Stimulated activated CD4-positive, alpha-beta T cell treated with anti-CD3 and anti-CD28 coated beads, Interleukin-1b, Interleukin-23, amount 100 ng/mL, for 24 hours (primary cell): ENCODE measurements around the gene ING5.

ENCODE experiments used
- DNase-seq, 4 experiments: peaks; one replicate each; pipeline ENCODE4 v3.0.0-alpha.2; 2020; ENCODE audit warnings: low read depth in 4 of 4, low spot score in 1 of 4

ING5 gene

DNA sequence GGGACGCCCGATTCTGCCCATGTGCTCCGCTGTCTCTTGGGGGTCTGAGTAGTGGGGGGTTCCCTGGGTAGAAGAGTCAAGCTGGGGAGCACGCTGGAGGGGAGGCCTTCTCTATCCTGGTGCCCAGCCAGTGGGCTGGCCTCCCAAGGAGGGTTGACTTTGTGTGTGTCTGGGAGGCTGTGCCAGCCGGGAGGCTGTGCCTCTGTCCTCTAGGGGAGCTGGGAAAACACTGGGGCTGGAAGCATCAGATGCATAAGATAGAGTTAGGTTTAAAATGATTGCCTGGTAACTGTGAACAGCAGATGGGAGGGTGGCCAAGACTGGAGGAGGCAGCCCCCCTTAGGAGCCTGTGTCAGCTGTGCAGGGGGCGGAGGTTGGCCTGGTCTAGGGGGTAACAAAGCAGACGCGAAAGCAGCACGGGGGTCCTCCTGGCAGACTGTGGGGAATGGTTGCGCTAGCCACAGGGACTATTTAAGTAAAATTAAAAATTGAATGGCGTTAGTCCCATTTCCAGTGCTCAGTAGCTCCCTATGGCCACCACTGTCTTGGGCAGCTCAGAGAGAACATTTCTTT lies 1.3 kb downstream of the ING5 start:
- no peak for DNase-seq

DNA sequence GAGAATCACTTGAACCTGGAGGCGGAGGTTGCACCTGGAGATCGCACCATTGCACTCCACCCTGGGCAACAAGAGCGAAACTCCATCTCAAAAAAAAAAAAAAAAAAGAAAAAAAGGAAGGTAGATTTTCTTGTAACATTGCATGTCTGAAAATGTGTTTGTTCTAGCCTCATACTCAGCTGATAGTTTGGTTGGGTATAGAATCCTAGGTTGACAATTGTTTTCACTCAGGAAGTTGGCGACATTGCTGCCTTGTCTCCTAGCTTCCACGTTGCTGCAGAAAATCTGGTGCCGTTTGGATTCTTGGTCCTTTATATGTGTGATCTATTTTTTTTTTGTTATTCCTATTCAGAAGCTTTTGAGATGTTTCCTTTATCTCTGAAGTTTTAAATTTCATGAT lies 4.7 kb downstream of the ING5 start:
- no peak for DNase-seq

DNA sequence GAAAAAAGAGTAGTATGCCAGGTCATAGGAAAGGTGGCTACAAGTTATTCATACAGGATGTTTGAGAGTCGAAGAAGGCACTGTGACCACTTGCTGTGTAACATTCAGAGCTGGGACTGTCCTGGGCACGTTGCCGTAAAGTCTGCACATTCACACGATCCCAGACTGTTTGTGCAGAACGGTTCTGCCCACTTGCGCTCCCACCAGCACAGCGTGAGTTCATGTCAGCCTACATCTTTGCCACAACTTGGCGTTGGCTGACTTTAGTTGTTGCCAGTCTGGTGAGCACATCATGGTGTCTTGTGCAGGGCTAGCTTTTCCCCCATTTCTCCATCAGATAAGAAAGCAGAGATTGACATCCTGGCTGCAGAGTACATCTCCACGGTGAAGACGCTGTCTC lies 7.0 kb downstream of the ING5 start:
- DNase-seq: no peak

DNA sequence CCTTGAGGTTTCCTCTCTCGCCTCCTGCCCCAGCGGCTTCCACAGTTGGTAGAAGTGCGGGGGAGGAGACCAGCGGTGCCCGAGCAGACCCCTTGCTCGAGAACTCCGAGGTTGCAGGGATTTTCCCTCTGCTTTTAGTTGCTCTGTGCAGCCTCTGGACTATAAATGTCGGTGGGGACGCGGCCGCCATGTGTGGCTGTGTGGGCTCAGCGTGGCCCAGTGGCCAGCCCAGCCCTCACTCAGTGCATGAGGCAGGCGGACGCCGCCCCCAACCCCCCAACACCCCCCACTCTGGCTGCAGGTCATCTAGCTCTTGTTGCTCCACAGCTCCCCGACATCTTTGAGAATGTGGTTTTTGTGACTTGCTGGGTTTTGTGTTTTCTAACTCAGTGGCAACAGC lies 17.3 kb downstream of the ING5 start:
- no peak for DNase-seq

DNA sequence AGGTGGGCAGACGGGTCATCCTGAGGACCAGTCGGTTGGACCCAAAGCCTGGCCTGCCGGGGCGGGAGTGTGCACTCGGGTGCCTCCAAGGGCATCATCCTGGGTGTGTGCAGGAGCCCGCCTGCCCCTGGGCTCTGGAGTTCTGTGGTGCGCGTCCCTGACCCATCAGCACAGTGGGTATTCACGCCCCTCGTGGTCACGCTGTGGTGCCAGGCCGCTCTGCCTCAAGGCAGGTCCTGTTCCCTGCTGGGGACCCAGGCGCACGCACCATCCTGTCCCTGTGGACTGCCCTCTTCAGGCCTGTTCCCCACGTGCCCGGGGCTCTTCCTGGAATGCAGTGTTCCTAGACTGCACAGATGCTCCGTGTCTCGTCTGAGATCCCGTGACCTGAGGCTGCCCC lies 18.3 kb downstream of the ING5 start:
- DNase-seq: no peak

DNA sequence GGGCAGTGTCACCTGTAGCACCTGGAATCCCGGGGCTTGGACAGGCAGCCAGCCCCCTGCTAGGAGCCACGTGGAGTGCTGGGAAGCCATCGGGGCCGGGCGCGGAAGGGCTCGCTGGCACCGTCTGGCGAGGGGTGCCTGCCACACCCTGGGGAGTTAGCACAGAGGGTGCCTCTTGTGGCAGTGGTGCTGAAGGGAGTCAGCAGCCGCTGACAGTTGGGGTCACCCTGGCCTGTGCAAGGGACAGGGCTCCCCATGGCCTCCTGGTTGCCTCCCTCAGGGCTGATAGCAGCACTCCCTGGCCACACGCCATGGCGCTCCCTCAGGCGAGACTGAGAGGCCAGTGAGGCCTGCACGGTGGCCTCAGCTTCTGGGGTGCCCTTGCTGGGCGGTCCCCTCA lies 18.7 kb downstream of the ING5 start:
- no peak for DNase-seq

DNA sequence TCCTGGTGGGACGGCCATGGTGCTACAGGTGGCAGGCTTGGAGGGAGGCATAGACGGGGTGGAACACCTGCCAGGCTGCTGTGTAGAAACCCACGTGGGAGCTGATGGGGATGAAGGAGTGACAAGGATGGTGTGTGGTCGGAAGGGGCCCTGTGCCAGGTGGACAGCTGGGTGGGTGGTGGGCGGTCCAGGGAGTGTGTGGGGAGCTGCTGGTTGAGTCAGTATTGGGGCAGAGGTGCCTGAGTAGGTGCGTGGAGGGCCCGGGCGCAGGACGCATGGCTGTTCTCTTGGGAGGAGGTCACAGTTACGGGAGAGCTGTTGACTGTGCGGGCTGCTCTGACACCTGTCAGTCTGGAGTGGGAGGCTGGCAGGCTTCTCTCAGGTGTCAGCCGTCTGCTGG lies 20.0 kb downstream of the ING5 start:
- DNase-seq: no peak

DNA sequence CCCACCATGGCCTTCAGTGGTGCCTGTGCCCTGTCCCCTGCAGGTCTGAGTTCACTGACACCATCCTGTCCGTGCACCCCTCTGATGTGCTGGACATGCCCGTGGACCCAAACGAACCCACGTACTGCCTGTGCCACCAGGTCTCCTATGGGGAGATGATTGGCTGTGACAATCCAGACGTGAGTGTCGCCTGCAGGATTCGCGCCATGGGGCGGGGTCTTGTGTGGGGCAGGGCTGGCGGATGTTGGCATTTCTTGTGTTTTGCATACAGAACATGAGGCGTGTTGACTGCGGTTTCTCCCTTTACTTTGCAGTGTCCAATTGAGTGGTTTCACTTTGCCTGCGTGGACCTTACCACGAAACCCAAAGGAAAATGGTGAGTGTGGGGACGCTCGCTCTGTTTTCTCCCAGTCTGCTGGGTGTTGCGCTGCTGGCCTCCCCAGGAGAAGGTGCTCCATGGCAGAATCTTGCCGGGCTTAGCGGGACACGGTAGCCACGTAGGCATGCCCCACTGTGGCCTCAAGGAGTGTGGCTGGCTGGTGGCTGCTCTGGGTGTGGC lies 21.1 kb downstream of the ING5 start:
- no peak for DNase-seq

DNA sequence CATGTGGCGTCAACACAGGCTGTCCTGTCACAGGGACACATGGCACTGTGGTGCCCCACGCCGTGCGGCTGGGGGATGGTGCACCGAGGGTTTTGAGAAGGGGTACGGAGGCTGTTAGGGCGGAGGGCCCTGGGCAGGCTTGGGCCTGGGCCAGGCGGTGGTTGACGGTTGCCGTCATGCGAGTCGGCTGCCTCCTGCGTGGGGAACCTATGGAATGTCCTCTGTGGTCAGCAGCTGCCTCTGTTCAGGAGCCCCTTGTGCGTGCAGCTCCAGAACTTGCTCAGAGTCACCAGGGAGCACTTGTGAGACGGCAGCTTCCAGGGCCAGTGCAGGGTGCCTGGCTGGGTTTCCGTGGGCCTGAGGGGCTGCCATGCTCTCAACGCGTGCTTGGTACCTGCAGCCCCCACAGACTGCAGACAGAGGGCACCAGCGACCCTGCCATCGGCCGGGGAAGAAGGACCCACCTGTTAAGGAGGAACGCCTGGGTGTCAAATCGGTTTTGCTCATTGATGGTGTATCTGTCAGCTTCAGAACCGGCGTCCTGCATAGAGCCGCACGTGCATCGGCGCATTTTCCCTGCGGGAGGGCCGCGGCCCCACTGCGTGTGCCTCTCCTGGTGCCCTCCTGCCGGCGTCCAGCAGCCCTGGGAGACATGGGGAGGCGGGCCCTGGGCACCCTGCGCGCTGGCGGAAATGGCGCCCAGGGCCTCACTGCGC lies 22.6 kb downstream of the ING5 start:
- no peak for DNase-seq

DNA sequence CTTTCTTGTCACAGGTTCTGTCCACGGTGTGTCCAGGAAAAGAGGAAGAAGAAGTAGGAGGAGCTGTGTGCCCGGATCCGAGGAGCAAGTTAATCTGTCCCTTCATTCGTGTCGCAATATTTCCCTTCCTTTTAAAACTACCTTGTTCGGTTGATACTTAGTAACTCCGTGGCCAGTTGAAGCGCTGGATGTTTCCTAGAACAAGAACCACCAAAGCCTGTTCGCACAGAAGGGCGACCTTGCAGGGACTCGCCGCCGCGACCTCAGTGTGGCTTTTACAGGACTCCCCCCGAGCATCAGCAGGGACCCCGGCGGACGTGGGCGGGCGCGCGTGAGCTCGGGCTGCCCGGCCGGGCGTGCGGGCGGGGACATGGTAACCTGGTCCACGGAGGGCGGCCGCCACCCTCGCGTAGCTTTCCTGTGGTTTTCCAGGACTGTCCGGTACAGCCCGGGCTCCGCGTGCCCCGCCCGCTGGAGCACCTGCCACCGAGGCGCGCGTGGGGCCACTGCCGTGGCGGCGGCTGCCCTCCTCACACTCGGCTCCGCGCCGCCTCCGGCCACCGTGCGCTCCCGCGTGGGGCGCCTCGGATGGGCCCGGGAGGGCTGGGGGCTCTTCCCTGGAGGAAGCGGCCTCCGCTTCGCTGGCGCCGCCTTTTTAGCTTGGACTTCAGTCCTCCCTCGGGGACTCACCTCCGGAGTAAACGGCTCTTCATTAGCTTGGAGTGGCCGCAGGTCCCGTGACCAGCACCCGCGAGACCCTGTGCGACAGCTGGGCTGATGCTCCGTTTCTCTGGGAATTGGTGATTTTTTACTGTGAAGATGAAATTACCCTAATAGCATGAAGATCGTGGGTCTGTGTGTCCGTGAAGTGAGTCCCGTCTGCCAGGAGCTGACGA lies 23.4 kb downstream of the ING5 start:
- no peak for DNase-seq

DNA sequence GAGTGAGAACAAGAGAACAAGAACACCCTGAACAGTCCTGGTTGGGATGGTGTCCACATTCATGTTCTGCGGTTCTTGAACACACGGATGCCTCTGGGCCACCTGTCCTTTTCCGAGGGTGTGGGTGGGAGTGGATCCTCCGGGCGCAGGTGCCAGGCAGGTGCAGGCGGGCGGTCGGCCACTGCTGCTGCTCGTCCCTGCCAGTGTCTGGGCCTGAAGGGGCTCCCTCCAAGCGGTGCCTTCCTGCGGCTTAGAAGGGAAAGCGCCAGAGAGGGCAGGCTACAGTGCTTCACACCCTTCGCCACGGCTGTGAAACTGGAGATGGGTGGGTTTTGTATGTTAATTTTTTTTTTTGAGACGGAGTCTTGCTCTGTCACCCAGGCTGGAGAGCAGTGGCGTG lies 24.6 kb downstream of the ING5 start:
- no peak for DNase-seq

DNA sequence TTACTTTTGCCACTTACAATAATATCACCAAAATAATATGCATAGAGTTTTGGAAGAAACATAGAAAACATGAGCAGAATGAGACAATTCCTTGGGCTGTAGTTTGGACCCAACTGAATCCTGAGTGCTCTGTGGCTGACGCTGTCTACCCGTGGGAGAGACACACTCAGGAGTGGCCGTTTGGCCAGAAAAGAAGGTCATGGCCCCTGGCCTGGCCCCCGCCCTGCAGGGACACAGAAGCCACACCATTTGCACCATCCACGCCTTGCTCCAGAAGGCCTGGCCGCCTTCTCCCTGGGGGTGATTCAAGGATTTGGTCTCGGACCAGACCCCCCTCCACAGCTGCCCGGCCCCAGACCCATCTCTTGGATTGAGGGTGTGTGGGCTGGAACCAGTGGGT lies 26.2 kb downstream of the ING5 start:
- DNase-seq: no peak

DNA sequence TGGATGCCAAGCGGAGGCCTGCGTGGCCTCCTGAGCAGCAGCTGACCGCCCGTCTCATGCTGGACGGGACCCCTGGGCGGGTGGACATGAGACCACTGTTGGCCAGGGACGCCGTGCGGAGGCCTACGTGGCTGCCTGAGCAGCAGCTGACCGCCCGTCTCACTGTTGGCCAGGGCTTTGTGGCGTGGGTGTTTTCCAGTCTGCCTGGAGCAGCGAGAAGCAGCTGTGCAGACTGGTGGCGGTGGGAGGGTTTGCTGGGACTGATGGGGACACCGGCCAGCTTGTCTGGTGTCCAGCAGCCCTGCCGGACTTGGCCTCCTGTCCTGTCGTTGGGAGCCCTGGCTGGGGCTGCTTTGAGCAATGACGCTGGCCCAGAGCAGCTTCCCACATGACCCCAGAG lies 26.8 kb downstream of the ING5 start:
- DNase-seq: no peak

DNA sequence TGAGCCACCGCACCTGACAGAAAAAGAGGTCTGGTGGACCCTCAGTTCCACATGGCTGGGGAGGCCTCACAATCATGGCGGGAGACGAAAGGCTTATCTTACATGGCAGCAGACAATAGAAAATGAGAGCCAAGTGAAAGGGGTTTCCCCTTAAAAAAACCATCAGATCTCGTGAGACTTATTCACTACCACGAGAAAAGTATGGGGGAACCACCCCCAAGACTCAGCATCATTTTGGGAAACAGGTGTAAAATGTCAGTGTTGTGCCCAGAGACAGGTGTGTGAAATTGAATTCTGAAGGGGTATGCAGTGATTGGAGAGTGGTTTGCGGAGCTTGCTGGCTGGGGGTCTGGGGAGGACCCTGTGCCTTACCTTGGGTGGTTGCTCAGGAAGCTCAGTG lies 28.0 kb downstream of the ING5 start:
- no peak for DNase-seq

DNA sequence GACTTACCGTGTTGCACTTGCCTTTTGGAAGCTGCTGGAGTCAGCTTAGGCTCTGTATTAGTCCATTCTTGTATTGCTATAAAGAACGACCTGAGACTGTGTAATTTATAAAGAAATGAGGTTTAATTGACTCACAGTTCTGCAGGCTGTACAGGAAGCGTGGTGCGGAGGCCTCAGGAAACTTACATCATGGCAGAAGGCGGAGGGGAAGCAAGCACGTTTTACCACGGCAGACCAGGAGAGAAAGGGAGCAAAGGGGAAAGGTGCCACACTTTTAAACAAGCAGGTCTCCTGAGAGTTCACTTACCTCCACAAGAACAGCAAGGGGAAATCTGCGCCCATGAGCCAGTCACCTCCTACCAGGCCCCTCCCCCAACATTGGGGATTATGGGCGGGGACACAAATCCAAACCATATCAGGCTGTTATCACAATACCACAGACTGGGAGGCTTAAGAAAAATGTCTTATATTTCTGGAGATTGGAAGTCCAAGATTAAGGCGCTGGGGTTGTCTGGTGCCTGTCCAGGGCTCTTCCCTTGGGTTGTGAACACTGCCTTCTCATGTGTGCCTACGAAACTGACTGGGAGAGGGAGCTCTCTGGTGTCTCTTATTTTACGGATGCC lies 28.9 kb downstream of the ING5 start:
- DNase-seq: no peak

DNA sequence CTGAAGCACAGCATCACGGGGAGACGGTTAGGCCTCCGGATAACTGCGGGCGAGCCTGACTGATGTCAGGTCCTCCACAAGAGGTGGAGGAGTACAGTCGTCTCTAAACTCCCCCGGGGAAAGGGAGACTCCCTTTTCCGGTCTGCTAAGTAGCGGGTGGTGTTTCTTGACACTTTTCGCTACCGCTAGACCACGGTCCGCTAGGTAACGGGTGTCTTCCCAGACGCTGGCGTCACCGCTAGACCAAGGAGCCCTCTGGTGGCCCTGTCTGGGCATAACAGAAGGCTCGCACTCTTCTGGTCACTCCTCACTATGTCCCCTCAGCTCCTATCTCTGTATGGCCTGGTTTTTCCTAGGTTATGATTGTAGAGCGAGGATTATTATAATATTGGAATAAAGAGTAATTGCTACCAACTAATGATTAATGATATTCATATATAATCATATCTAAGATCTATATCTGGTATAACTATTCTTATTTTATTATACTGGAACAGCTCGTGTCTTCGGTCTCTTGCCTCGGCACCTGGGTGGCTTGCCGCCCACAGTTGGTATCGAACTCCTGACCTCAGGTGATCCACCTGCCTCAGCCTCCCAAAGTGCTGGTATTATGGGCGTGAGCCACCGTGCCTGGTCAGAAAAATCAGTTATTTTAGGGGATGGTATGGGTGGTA lies 30.8 kb downstream of the ING5 start:
- peak in 2 of 4 experiments; percentile 40 to 61 for DNase-seq

DNA sequence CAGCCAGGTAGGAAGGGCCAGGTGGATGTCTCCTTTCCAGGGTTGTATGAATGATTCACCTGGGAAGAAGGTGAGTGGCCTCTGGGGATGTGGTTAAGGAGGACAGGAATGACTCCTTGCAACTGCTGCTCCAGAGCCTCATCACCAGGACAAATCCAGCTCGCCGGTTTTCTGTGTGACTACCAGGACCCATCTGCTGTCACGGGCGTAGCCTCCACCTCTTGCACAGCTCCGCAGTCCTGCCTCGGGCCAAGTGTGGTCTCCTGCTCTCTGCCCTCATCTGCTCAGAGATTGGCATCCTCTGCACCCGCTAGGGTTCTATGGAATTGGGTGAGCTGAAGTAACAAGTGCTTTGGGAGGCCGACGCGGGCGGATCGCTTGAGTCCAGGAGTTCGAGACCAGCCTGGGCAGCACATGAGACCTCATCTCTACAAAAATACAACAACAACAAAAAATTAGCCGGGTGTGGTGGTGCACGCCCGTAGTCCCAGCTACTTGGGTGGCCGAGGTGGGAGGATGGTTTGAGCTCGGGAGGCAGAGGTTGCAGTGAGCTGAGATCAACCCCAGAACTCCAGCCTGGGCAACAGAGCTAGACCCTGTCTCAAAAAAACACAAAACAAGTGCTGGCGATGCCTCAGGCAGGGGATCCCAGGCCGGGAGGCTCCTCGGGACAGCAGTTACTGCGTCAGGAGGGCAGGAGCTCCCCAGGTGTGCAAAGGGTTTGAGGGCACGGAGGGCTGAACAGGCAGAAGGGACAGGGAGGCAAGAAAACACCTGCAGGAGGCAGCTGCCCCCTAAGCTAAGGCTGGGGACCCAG lies 31.8 kb downstream of the ING5 start:
- no peak for DNase-seq

DNA sequence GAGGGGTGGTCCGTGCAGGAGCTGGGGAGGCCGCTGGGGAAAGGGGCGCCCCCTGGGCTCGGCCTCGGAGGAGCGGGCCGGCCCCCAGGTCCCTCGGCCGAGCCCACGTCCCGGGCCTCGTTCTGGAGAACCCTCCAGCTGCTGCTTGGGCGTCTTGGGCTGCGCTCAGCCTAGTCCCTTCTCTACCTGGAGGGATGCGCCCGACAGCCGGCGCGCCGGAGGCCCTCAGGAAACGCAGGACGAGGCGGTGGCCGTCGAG lies 32.3 kb downstream of the ING5 start:
- DNase-seq: no peak

DNA sequence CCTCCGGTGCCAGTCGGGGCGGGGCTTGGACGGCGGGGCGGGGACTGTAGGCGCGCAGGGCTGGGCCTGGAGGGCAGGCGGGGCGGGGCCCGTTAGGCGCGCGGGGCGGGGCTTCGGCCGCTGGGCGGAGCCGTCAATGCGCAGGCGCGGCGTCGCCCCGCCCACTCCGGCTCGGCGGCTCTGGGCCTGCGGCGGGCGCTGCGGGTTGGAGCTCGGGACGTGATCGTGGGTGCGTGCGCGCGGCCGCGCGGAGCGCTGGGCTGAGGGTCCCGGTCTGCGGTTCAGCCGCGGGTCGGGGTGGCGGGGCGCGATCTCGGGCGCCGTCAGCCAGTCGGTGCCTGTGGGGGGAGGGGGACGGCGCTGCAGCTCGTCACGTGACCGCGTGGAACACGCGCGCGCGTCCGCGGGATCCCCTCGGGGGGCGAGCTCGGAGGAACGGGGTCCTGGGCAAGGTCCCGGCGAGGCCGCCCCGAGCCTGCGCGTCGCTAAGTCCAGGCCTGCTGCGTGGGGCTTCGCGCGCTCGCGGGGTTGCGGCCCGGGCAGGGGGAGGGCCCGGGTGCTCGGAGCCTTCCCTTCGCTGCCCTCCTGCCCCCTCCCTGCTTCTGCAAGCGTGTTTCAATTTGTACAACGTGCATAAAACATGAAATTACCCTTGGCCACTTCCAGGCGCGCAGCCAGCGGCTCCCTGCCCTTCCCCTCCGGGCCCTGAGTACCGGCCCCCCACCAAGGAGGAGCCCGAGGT lies 32.8 kb downstream of the ING5 start, which contains the start of gene D2HGDH:
D2HGDH (plus strand) TSS at position 164 of the 742 bp plus-strand sequence. CDS start 595 bp downstream, outside the sequence.
- DNase-seq: peak; percentile 86 to 95 (median 90)

DNA sequence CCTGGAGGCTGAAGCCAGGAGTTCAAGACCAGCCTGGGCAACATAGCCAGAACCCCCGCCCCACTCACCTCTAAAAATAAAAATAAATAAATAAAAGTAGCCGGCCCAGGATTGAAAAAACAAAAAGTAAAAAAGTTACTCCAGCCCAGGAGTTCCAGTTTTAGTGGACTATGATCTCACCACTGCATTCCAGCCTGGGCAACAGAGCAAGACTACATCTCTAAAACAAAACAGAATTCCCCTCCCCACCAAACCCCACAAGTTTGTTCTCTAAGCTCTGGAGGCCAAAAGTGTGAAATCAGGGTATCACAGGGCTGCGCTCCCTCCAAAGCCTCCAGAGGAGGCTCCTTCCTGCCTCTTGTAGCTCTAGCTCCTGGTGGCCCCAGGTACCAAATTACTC lies 34.3 kb downstream of the ING5 start:
- DNase-seq: no peak
